ENCODE data around the gene KRT3. TPM values are rescaled to one million over a fixed set of nuclear protein-coding genes. Genes with fewer than 3 reads are reported as not detected.

KRT3 gene
- total RNA-seq, 1 donor from 2014 or later, result not detected

DNA sequence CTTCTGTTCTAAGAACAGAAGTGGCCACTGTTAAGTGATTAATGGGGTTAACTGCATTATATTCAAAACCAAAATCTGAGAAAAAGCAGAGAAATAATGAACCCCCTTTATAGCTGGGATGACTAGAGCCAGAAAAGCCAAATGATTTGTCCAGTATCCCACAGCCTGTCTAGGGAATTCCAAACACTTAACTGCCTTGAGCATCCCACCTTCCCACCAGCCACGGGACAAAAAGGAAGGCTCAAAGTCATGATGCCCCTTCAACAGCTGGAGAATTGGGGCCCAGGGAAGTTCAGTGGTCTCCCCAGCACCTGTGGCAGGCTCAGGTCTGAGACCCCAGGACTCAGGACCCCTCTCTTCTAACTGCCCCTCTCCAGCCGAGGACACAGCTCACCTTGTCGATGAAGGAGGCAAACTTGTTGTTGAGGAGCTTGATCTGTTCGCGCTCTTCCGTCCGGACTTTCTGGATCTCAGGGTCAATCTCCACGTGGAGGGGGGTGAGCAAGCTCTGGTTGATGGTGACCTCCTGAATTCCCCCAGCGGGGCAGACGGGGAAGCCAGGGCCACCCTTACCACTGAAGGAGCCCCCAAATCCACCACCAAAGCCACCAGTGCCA is 17.4 kb upstream of the KRT3 start:
- CTCF ChIA-PET, result no interaction called here
- no peaks in the 10 kb centered on the region for H3K4me1 Mint-ChIP-seq
- intact Hi-C loops (cut with micrococcal nuclease), result no loop called here
- H3K27ac Mint-ChIP-seq, result no peak overlapping the region
- POLR2A ChIA-PET, result no interaction called here
- ATAC-seq (ENCODE audit: low read depth) (no peak), DNase-seq (no peak)
- H3K9me3 Mint-ChIP-seq, result no peaks in the 10 kb centered on the region
- TF ChIP-seq, protein P1, sequence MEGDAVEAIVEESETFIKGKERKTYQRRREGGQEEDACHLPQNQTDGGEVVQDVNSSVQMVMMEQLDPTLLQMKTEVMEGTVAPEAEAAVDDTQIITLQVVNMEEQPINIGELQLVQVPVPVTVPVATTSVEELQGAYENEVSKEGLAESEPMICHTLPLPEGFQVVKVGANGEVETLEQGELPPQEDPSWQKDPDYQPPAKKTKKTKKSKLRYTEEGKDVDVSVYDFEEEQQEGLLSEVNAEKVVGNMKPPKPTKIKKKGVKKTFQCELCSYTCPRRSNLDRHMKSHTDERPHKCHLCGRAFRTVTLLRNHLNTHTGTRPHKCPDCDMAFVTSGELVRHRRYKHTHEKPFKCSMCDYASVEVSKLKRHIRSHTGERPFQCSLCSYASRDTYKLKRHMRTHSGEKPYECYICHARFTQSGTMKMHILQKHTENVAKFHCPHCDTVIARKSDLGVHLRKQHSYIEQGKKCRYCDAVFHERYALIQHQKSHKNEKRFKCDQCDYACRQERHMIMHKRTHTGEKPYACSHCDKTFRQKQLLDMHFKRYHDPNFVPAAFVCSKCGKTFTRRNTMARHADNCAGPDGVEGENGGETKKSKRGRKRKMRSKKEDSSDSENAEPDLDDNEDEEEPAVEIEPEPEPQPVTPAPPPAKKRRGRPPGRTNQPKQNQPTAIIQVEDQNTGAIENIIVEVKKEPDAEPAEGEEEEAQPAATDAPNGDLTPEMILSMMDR (IDR thresholded peaks at IDR 0.05), result no peak
- H3K4me3 Mint-ChIP-seq, result no peak overlapping the region
- H3K27me3 Mint-ChIP-seq, result peaks cover 13% of the 10 kb centered on the region
- H3K36me3 Mint-ChIP-seq (ENCODE audit: low read depth), result no peaks in the 10 kb centered on the region

GRCh38 chr12:52812749-52813148 is 16.8 kb upstream of the KRT3 start:
- Mint-ChIP-seq H3K4me3 (no peak overlapping the region), H3K36me3 (ENCODE audit: low read depth) (no peaks in the 10 kb centered on the region), H3K9me3 (no peaks in the 10 kb centered on the region), H3K4me1 (no peaks in the 10 kb centered on the region), H3K27ac (no peak overlapping the region), H3K27me3 (peaks cover 9% of the 10 kb centered on the region)
- TF ChIP-seq, protein P1 (IDR thresholded peaks at IDR 0.05), result no peak
- intact Hi-C loops (cut with micrococcal nuclease), result no loop called here
- CTCF ChIA-PET, result no interaction called here
- POLR2A ChIA-PET, result no interaction called here
- DNase-seq, result no peak
- ATAC-seq (ENCODE audit: low read depth), result no peak

DNA sequence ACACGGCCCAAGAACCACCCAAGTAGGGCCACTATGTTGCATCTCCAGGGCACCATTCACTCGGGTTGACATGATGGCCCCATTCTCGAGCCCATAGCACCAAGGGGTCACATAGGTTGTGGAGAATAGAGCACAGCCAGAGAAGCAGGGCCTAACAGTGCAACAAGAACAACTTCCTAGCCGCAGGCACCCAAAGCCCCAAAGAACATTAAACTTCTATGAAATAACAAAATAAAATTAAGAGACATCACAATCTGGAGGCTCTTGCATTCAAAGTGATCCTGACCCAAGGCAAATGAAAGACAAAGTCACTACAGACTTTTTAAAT is 16.1 kb upstream of the KRT3 start:
- ATAC-seq (ENCODE audit: low read depth) (no peak), DNase-seq (no peak)
- Mint-ChIP-seq H3K27me3 (peaks cover 2% of the 10 kb centered on the region), H3K27ac (no peak overlapping the region), H3K4me1 (no peaks in the 10 kb centered on the region), H3K9me3 (no peaks in the 10 kb centered on the region), H3K36me3 (ENCODE audit: low read depth) (no peaks in the 10 kb centered on the region), H3K4me3 (no peak overlapping the region)
- ChIA-PET CTCF (no interaction called here), POLR2A (no interaction called here)
- intact Hi-C loops (cut with micrococcal nuclease), result no loop called here
- TF ChIP-seq, protein P1 (IDR thresholded peaks at IDR 0.05), result no peak

- Mint-ChIP-seq H3K4me1 (no peaks in the 10 kb centered on the region), H3K36me3 (ENCODE audit: low read depth) (no peaks in the 10 kb centered on the region), H3K27ac (no peak overlapping the region), H3K27me3 (peaks cover 2% of the 10 kb centered on the region), H3K9me3 (no peaks in the 10 kb centered on the region), H3K4me3 (no peak overlapping the region)
- DNase-seq (no peak), ATAC-seq (ENCODE audit: low read depth) (no peak)
- intact Hi-C loops (cut with micrococcal nuclease), result no loop called here
- CTCF ChIA-PET, result no interaction called here
- TF ChIP-seq, protein P1 (IDR thresholded peaks at IDR 0.05), result no peak
- POLR2A ChIA-PET, result no interaction called here
Observed at GRCh38 chr12:52811191-52812072, 15.5 kb upstream of the KRT3 start.

GRCh38 chr12:52810554-52810953 is 14.6 kb upstream of the KRT3 start:
- no peak overlapping the region for H3K27ac Mint-ChIP-seq

More at GRCh38 chr12:52810554-52810953, 14.6 kb upstream of the KRT3 start:
- TF ChIP-seq, protein P1 (IDR thresholded peaks at IDR 0.05), result no peak
- POLR2A ChIA-PET, result no interaction called here
- Mint-ChIP-seq H3K4me3 (no peak overlapping the region), H3K36me3 (ENCODE audit: low read depth) (no peaks in the 10 kb centered on the region), H3K4me1 (no peaks in the 10 kb centered on the region), H3K9me3 (no peaks in the 10 kb centered on the region), H3K27me3 (peaks cover 2% of the 10 kb centered on the region)
- intact Hi-C loops (cut with micrococcal nuclease), result no loop called here
- DNase-seq (no peak), ATAC-seq (ENCODE audit: low read depth) (no peak)
- CTCF ChIA-PET, result no interaction called here
